Heart left ventricle (tissue), 13 donors: ENCODE data around the gene GPR31.

Experiments
- POLR2A ChIP-seq, 2 donors: fragments of 450-650 bp; IDR thresholded peaks; one replicate each; pipeline ENCODE4 v1.6.1; 2017; ENCODE audit warnings: antibody characterized with exemption in 2 of 2, mild to moderate bottlenecking in 2 of 2, moderate library complexity in 2 of 2
- TF ChIP-seq, protein P1 (sequence below), 12 donors: fragments of 200-600 bp; sonication (generic) in 4 of 12; IDR thresholded peaks; one replicate each; pipeline versions ENCODE4 v1.5.0 to v1.8.0; 2018 to 2022; ENCODE audit warnings: antibody characterized with exemption in 12 of 12, mild to moderate bottlenecking in 5 of 12
- donor health status: ischemic (EF 13 %, LVEDD 7.1; RV severe dilation, severe dysfunction).
- donor health status: DM: no; HTN: yes; CAD: no.
- donor health status: DM: no; HTN: no; CAD: no.
- donor health status: ischemic (EF 25% LVEDD 6.9; RV normal size, moderate dysfunction).
- donor health status: ischemic (EF 25% LVEDD 5.7; RV mildly dilated, moderate dysfunction).
- donor health status: ischemic (EF 35%, LVEDD 5.7; RV mildly dilated, moderate dysfunction).
- donor health status: nonischemic (EF 11% LVEDD 7.7; RV severe dilation, severe dysfunction).
- donor health status: DM: yes; HTN: yes; CAD: no.
- donor health status: PGD.
- donor health status: ischemic (EF 29% LVEDD 5.4; RV normal size, mild dysfunction).
- donor health status: nonischemic (EF 23%, LVEDD 6.1; RV moderate dilation, normal function).

DNA sequence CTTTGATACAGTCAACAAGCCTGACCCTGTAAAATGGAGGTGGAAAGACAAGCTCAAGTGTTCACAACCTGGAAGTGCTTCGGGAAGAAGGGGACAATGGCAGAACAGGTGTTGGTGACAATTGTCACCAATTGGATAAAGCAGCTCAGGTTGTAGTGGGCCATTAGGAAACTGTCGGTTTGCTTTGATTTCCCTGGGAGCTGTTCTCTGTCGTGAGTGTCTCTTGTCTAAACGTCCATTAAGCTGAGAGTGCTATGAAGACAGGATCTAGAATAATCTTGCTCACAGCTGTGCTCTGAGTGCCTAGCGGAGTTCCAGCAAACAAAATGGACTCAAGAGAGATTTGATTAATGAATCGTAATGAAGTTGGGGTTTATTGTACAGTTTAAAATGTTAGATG is 19.9 kb downstream of the GPR31 start:
- TF ChIP-seq, protein P1, sequence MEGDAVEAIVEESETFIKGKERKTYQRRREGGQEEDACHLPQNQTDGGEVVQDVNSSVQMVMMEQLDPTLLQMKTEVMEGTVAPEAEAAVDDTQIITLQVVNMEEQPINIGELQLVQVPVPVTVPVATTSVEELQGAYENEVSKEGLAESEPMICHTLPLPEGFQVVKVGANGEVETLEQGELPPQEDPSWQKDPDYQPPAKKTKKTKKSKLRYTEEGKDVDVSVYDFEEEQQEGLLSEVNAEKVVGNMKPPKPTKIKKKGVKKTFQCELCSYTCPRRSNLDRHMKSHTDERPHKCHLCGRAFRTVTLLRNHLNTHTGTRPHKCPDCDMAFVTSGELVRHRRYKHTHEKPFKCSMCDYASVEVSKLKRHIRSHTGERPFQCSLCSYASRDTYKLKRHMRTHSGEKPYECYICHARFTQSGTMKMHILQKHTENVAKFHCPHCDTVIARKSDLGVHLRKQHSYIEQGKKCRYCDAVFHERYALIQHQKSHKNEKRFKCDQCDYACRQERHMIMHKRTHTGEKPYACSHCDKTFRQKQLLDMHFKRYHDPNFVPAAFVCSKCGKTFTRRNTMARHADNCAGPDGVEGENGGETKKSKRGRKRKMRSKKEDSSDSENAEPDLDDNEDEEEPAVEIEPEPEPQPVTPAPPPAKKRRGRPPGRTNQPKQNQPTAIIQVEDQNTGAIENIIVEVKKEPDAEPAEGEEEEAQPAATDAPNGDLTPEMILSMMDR (IDR thresholded peaks at IDR 0.05): no peak
- no peak for TF ChIP-seq POLR2A (IDR thresholded peaks at IDR 0.05)
